Measurements from ENCODE around the gene ALX4.

DNA sequence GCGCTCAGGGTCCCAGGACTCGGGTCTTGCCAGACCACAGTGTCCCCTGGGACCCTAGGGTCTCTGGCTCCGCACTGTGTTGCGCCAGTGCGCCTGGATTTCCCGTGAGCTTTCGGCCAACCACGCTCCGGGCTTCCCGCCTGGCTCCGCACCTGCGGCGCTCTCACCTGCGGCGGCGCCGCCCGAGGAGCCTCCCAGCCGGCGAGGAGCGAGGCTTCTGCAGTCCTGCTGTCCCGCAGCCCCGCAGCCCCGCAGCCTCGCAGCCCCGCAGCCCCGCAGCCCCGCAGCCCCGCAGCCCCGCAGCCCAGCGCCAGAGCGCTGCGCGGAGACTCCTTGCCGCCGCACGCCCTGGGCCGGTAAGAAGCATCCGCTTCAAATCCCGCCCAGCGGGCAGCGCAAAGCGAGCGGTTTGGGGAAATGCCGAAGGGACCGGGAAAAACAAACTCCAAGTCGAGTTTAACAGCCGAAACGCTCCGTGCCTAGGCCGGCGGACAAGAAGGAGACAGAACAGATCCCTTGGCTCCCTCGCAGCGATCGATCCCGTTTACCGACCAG is 939 bp downstream of the ALX4 start:
- TF ChIP-seq, protein P1, sequence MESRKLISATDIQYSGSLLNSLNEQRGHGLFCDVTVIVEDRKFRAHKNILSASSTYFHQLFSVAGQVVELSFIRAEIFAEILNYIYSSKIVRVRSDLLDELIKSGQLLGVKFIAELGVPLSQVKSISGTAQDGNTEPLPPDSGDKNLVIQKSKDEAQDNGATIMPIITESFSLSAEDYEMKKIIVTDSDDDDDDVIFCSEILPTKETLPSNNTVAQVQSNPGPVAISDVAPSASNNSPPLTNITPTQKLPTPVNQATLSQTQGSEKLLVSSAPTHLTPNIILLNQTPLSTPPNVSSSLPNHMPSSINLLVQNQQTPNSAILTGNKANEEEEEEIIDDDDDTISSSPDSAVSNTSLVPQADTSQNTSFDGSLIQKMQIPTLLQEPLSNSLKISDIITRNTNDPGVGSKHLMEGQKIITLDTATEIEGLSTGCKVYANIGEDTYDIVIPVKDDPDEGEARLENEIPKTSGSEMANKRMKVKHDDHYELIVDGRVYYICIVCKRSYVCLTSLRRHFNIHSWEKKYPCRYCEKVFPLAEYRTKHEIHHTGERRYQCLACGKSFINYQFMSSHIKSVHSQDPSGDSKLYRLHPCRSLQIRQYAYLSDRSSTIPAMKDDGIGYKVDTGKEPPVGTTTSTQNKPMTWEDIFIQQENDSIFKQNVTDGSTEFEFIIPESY (IDR thresholded peaks at IDR 0.05; ENCODE audit: borderline replicate concordance, low read depth) = no peak
- TF ChIP-seq POLR2AphosphoS5 (IDR thresholded peaks at IDR 0.05; ENCODE audit: low read depth, low read length) (no peak), NRF1 (IDR thresholded peaks at IDR 0.05; ENCODE audit: low read depth, low read length) (no peak), EZH2phosphoT487 (IDR thresholded peaks at IDR 0.05; ENCODE audit: borderline replicate concordance, low read depth) (no peak), RFX5 (IDR thresholded peaks at IDR 0.05; ENCODE audit: low read length) (no peak), TAF1 (IDR thresholded peaks at IDR 0.05; ENCODE audit: borderline replicate concordance, low read depth, low read length) (no peak), SMC3 (IDR thresholded peaks at IDR 0.05; ENCODE audit: low read depth, low read length) (no peak), EP300 (IDR thresholded peaks at IDR 0.05; ENCODE audit: borderline replicate concordance in 1 of 2, low read depth in 1 of 2, low read length in 1 of 2) (no peak), FOXM1 (IDR thresholded peaks at IDR 0.05; ENCODE audit: low read depth) (no peak)
- TF ChIP-seq, protein P2, sequence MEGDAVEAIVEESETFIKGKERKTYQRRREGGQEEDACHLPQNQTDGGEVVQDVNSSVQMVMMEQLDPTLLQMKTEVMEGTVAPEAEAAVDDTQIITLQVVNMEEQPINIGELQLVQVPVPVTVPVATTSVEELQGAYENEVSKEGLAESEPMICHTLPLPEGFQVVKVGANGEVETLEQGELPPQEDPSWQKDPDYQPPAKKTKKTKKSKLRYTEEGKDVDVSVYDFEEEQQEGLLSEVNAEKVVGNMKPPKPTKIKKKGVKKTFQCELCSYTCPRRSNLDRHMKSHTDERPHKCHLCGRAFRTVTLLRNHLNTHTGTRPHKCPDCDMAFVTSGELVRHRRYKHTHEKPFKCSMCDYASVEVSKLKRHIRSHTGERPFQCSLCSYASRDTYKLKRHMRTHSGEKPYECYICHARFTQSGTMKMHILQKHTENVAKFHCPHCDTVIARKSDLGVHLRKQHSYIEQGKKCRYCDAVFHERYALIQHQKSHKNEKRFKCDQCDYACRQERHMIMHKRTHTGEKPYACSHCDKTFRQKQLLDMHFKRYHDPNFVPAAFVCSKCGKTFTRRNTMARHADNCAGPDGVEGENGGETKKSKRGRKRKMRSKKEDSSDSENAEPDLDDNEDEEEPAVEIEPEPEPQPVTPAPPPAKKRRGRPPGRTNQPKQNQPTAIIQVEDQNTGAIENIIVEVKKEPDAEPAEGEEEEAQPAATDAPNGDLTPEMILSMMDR (IDR thresholded peaks at IDR 0.05) = no peak

Data from SK-N-SH (cell line).